Stimulated activated CD4-positive, alpha-beta T cell treated with anti-CD3 and anti-CD28 coated beads, Interleukin-2, amount 100 ng/mL, for 4 hours (primary cell): ENCODE measurements around the gene PRTFDC1.
A peak's percentile ranks its signal among the peaks of the same experiment; 100 is the strongest.
"Not testable (repeated sequence)": the region's sequence is repeated elsewhere in the genome, so short reads cannot be mapped to it uniquely, and the experiment has no call there.

Experiments used
- DNase-seq: peaks from one replicate; pipeline ENCODE4 v3.0.0-alpha.2; 2020; ENCODE audit warnings: low read depth

PRTFDC1 gene

DNA sequence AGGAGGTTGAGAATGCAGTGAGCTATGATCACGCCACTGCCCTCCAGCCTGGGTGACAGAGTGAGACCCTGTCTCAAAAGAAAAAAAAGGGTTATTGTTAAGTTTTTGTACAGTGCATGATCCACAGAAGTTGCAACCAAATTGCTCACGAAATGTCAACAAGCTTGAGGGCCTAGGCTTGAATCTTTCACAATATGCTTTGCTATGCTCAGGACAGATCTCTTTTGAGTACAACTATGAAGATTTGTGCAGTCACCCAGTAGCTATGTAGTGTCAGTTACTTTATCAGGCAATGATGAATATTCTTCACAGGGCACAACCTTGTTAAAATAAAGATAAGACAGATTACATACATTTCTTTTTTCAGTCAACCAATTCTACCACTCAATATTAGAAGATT, 109.2 kb downstream of the PRTFDC1 start:
- DNase-seq: no peak

DNA sequence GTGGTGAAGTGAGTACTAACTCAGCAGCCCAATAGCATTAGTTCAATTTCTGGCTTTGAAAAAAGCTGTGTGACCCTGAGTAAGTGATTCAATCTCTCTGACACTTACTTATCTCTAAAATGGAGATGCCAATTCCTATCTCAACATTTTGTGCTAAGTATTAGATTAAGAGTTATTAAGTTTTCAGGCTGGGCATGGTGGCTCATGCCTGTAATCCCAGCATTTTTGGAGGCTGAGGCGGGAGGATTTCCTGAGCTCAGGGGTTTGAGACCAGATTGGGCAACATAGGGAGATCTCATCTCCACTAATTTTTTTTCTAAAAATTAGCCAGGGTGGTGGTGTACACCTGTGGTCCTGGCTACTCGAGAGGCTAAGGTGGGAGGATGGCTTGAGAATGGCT, 109.5 kb downstream of the PRTFDC1 start:
- no peak for DNase-seq

DNA sequence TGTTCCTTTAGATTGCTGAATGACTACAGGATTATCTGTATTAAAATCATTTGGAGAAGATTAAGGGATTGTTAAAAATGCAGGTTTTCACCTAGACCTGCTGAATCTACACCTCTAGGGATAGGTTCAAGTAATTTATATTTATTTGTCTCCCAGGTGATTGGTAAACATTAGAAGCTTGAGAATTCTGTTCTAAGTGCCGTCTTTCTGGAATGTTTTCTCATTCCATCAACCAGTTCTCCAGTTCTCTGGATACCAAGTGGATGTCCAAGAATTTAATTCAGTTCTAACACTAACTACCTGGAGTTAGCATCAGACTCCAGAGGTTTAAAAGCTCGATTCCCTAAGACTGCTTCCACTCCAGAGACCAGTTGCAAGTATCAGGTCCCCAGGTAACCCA, 110.9 kb downstream of the PRTFDC1 start:
- DNase-seq: no peak

DNA sequence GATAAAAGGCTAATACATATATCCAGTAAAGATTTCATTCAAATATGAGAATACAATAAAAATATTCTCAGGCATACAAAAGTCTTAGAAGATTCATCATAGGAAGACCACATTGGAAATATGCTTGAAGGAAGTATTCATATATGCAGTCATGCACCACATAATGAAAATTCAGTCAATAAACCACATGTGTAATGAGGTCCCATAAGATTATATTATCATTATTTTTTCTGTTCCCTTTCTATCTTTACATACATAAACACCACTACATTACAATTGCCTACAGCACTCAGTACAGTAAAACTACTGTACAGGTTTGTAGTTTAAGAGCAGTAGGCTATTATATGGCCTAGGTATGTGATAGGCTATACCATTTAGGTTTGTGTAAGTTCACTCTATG, 111.6 kb downstream of the PRTFDC1 start:
- DNase-seq: no peak

DNA sequence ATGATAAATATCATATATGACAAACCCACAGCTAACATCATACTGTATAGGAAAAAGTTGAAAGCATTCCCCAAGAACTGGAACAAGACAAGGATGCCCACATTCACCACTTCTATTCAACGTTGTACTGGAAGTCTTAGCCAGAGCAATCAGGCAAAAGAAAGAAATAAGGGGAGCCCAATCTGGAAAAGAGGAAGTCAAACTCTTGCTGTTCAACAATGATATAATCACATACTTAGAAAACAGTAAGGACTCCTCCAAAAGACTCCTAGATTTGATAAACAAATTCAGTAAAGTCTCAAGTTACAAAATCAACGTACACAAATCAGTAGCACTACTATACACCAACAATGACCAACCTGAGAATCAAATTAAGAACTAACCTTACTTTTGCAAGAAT, 114.6 kb downstream of the PRTFDC1 start:
- not testable (repeated sequence) for DNase-seq

DNA sequence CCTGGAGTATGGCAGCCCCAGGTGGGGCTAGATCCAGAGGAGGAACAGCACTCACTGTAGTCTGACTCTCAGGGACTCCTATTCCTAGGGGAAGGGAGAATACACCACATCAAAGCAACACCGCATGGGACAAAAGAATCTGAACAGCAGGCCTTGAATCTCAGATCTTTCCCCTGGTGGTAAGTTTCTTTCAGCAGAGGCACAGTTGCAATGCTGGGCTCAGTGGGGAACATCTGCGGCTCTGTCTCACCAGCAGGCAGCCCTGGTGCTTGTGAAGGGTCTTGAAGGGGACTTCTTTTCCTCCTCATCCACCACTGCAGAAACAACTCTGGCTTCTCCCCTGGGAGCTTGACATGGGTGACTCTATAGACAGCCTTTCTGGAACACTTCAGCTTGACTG, 117.5 kb downstream of the PRTFDC1 start:
- DNase-seq: no peak

DNA sequence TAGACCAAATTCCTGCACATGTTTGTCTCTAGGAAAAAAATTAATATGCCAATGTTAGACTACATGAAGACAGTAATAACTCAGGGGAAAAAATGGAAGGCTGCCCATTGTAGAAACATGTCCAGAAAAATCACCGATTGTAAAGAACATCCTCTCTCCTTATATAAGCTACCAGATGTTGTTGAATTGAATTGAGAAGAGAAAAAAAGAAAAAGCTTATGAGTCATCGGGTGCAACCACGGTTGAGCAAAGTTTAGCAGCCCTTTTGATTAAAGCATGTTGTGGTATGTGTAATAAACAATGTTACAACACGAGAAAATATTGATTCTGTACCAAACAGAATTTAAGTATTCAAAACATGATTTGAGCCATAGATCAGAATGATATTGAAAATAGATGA, 126.4 kb downstream of the PRTFDC1 start:
- DNase-seq: no peak

DNA sequence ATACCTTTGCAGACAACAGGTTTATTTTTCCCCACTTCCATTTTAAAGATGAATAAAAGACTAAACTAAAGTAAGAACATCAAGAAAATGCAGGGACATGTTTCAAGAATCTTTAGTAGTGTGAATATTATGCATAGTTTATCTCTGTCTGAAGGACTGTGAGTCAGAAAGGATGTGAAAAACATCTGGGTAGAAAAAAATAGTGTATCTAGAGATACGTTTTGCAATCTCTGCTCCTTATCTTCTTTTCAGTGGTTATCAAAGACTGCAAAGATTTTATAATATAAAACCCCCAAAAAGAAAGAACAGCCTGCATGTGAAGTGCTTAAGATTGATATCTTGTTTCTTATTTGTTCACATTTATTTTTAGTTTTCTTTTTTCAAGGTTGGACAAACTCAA, 126.9 kb downstream of the PRTFDC1 start:
- no peak for DNase-seq

DNA sequence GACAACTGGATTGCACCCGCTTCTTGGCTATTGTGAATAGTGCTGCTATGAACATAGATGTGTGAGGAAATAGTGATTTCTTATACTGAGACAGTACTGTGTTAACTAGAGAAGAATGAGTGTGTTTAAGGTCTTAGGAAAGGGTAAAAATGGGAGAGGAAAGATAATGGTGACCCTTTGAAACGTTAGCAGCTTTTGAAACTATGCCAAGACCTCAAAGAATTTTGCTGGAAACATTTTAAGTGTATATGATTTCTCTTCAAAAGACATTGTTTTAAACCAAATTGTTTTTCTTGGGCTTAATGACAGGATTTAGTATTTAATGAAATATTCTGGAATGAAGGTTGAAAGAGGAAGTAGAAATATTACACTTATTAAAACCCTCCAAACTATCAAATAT, 127.9 kb downstream of the PRTFDC1 start:
- DNase-seq: no peak

DNA sequence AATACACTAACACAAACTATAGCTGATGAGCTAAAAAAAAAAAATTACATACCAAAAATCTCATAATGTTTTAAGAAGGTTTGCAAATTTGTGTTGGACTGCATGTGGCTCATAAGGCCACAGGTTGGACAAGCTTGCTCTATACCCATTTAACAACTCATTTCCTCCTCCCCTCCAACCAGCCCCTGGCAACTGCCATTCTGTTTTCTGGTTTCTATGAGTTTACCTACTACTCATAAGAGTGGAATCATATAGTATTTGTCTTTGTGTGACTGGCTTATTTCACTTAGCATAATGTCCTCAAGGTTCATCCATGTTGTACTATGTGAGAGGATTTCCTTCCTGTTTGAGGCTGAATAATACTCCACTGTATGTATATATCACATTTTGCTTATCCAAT, 128.3 kb downstream of the PRTFDC1 start:
- no peak for DNase-seq

DNA sequence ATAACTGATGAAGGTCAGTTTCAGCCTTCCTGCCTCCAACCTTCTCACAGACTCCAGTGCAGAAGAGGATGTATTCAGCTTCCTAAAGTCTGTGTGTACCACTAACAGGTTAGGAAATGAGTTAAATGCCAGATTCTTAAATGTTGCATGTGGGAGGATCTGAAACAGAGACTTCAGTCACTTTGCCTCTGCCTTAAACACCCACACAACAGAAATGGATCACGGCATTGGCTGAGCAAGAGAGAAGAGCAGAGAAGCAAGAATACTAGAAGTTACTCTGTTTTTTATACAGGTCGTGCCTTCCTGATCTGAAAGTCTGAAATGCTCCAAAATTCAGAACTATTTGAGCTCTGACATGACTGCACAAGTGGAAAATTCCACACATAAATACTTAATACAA, 129.8 kb downstream of the PRTFDC1 start:
- DNase-seq: peak; percentile 26

DNA sequence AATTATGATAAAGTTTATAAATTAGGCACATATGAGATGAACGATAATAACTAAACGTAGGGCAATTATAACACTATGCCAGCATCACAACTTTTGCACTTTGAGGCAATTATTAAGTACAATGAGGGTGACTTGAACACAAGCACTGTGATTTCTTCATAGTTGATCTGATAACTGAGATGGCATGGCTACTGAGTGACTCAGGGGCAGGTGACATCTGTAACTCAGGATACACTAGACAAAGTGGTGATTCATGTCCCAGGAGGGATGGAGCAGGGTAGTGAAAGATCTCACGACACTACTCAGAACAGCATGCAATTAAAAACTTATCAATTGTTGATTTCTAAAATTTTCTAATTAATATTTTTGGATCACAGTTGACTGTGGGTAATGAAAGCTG, 130.4 kb downstream of the PRTFDC1 start:
- no peak for DNase-seq

DNA sequence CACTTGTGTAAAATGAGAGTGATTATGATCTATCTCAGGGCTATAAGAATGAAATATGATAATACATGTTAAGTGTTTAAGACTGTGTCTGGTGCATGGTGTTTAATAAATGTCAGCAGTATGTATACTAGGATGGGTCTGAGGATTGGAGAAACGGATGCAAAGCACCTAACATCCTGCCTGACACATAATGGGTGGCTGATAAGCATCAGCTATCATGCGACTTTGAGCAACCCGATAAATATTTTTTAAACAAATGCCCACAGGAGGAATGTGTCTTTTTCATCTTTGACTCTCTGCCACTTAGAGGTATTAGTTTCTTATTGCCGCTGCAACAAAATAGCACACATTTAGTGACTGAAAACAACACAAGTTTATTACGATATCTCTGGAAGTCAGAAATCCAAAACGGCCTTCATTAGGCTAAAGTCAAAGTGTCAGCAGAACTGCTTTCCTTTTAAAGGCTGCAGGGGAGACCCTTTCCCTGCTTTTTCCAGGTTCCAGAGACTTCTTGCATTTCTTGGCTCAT, 135.5 kb downstream of the PRTFDC1 start:
- no peak for DNase-seq

DNA sequence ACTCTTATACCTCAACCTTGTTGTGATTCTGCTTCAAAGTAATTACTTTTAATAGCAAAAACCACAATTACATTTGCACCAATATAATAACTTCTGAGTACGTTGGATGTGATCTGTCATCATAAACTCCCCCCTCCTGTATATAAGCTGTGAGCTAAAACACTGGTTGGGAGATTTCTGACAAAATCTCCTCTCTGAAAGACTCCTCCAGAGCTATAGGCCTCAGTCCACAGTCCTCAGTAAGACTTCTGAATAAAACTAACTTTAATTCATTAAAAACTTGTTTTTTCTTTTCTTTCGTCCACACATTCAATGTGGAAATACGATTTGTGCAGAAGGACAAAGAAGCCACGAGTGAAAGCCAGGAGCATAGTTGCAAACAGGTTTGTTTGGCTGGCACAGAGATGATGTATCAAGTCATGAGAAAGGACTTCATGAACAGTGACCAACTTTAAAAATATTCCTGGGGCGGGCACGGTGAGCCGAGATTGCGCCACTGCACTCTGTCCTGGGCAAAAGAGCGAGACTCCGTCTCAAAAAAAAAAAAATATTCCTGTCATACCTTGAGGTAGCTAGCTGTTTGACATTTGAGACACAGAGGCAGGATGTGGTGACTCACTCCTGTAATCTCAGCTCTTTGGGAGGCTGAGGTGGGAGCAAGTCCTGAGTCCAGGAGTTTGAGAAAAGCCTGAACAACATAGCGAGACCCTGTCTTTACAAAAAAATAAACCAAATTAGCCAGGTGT, 137.7 kb downstream of the PRTFDC1 start:
- DNase-seq: no peak

DNA sequence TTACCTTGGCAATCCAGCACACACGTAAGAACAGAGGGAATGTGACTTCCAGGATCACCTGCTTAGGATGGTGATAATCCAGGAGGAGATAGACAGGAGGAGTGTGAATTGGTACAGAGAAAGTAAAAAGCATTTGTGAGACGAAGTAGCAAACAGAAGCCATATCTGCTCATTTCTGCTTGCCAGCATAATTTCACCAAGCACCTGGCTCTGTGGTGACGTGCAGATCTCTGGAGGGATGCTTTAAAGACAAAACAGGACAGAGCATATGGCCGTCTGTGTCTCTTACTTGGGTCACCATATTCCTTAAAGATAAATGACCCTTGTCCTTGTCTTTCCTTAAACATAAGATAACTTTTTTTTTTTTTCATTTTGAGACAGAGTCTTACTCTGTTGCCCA, 138.6 kb downstream of the PRTFDC1 start:
- no peak for DNase-seq

DNA sequence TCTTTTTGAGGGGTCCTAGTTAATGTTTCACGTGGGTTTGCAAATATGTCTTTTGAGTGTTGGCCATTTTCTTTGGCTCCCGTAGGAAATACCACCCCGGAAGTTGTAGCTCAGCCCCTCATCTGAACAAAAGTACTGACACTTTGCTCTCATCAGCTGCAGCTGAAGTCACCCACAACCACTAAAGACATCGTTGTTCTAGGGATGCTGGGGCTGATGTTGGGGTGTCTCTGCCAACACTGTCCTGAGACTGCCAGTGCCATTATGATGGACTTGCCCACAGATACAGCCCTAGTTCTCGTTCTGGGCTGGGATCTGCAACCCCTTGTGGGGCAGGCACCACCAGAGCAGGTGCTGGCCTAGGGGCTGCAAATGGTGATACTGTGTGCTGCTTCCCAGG, 146.1 kb downstream of the PRTFDC1 start:
- no peak for DNase-seq

DNA sequence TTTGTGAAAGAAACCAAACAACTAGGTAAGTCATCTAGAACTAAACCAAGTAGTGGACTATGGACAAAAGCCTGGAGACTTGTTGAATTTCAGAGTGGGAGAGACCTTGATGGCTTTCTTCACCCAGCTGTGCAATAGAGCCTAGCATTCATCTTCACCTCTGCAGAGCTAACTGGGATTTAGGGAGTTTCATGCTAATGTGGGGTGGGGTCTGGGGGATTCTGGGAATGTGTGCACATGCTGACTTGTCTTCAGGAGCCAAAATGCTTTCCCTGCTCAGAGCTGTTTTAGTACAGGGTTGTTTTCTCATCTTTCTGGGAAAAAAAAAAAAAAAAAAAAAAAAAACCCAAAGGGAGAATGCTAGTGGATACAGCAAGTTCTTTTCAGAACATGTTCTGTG, 147.4 kb downstream of the PRTFDC1 start:
- no peak for DNase-seq

DNA sequence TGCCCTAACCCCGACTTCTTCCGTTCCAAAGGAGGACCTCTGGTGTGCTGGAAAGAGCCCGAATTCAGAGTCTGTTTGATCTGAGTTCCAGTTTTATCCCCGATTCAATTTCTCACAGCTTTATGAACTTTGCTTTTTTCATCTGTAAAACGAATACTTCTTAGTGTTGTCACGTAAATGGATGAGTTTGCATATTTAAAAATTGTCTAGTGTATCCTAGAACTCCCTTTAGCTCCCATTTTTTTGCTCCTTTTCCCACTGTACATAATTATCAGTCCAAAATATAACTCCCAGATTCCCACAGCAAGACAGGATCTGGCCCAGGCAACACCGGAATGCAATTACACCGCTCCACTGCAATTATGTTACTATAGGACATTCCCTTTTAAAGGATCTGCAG, 148.0 kb downstream of the PRTFDC1 start:
- DNase-seq: no peak

DNA sequence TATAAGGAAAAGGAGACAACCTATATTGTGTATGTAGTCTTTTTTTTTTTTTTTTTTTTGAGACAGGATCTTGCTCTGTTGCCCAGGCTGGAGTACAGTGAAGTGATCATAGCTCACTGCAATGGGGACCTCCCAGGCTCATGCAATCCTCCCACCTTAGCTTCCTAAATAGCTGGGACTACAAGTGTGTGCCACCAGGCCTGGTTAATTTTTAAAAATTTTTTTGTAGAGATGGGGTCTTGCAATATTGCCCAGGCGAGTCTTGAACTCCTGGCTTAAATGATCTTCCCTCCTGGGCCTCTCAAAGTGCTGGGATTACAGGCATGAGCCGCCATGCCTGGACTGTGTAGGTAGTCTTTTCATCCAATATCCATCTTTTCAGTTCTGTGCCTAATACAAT, 150.0 kb downstream of the PRTFDC1 start:
- DNase-seq: no peak

DNA sequence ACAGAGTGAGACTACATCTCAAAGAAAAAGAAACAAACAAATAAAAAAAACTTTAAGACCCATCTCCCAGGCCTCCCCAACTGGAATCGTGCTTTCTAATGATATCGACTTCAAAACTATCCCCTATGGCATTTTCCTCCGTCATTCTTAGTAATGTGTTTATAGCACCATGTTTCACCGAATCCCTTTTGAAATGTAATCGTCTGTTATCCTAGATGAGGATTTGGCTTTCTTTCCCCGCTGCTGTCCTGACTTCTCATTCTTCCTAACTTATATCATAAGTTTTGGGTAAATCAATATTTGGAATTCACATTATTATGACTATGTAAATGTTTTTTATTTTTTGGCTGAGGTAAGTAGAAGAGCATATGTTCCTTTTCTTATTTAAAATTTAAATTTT, 151.5 kb downstream of the PRTFDC1 start:
- no peak for DNase-seq
